OCI-LY3 (cell line): ENCODE measurements around the gene GPR107.

Source experiments
- H2AFZ ChIP-seq: fragments of 200-600, 300-600 bp; shearing (Covaris generic); 2 replicates; pipeline ENCODE4 v1.6.0; 2014; ENCODE audit warnings: antibody characterized with exemption, low read depth, low read length
- H3K27ac ChIP-seq: fragments of 200-600, 300-600 bp; sonication (generic); 2 replicates; pipeline ENCODE4 v1.5.1; 2014; ENCODE audit warnings: mild to moderate bottlenecking, low read length, moderate library complexity, mixed read lengths
- H3K27me3 ChIP-seq: fragments of 200-600, 300-600 bp; sonication (generic); 2 replicates; pipeline ENCODE4 v1.6.1; 2014; ENCODE audit warnings: low read depth, low read length, mixed read lengths
- H3K36me3 ChIP-seq: fragments of 200-600, 300-600 bp; sonication (generic); replicated peaks from 2 replicates; pipeline ENCODE3; 2014; ENCODE audit warnings: low read depth, low read length, mixed read lengths
- H3K4me1 ChIP-seq: fragments of 300-600, 200-600 bp; sonication (generic); 2 replicates; pipeline ENCODE4 v1.6.1; 2014; ENCODE audit warnings: low read length, mixed read lengths
- H3K4me2 ChIP-seq: fragments of 200-600, 300-600 bp; sonication (generic); 2 replicates; pipeline ENCODE4 v1.6.1; 2014; ENCODE audit warnings: low read length, mixed read lengths
- H3K4me3 ChIP-seq: fragments of 300-600, 200-600 bp; sonication (generic); 2 replicates; pipeline ENCODE4 v1.5.1; 2014; ENCODE audit warnings: antibody characterized with exemption, mild to moderate bottlenecking, low read length, moderate library complexity
- H3K79me2 ChIP-seq: fragments of 300-600, 200-600 bp; shearing (Covaris generic); 2 replicates; pipeline ENCODE4 v1.6.1; 2014; ENCODE audit warnings: mild to moderate bottlenecking, low read length, mixed read lengths
- H3K9ac ChIP-seq: fragments of 300-600, 200-600 bp; shearing (Covaris generic); 2 replicates; pipeline ENCODE4 v1.6.0; 2014; ENCODE audit warnings: mild to moderate bottlenecking, low read length, moderate library complexity
- H3K9me3 ChIP-seq: fragments of 200-600, 300-600 bp; shearing (Covaris generic); 2 replicates; pipeline ENCODE4 v1.6.1; 2014; ENCODE audit warnings: low read length, mixed read lengths; ENCODE audit not compliant: insufficient read depth
- H4K20me1 ChIP-seq: fragments of 200-600, 300-600 bp; sonication (generic); 2 replicates; pipeline ENCODE4 v1.6.1; 2016; ENCODE audit warnings: low read length, mixed read lengths; ENCODE audit not compliant: insufficient read depth
- CTCF ChIP-seq: fragments of 200-600, 300-600 bp; sonication (generic); IDR thresholded peaks from 2 replicates; pipeline ENCODE4 v1.5.1; 2014; ENCODE audit warnings: antibody characterized with exemption, low read length, low read depth
- EZH2phosphoT487 ChIP-seq: fragments of 200-600 bp; shearing (Covaris generic); IDR thresholded peaks from 2 replicates; pipeline ENCODE4 v1.6.1; 2018; ENCODE audit warnings: antibody characterized with exemption, mixed run types, low read depth

Gene GPR107

GRCh38 chr9:130106860-130107233, 53.1 kb downstream of the GPR107 start:
- Histone ChIP-seq H3K9me3 (no peaks in the 10 kb centered on the region), H3K4me1 (peaks cover 7% of the 10 kb centered on the region; the same call in 1 of the 2 replicates), H3K4me3 (no peak overlapping the region), H3K27ac (no peak overlapping the region), H3K9ac (no peak overlapping the region), H3K36me3 (peaks cover 24% of the 10 kb centered on the region), H3K27me3 (no peaks in the 10 kb centered on the region), H2AFZ (no peak overlapping the region), H3K79me2 (no peaks in the 10 kb centered on the region), H3K4me2 (no peak overlapping the region), H4K20me1 (no peaks in the 10 kb centered on the region)
- TF ChIP-seq EZH2phosphoT487 (no peak), CTCF (no peak)

GRCh38 chr9:130107234-130107861, 53.6 kb downstream of the GPR107 start:
- Histone ChIP-seq H3K4me1 (peaks cover 7% of the 10 kb centered on the region; the same call in 1 of the 2 replicates), H3K27me3 (no peaks in the 10 kb centered on the region), H3K9ac (no peak overlapping the region), H3K9me3 (no peaks in the 10 kb centered on the region), H3K27ac (no peak overlapping the region), H3K4me3 (no peak overlapping the region), H3K36me3 (peaks cover 21% of the 10 kb centered on the region), H4K20me1 (no peaks in the 10 kb centered on the region), H2AFZ (no peak overlapping the region), H3K79me2 (no peaks in the 10 kb centered on the region), H3K4me2 (no peak overlapping the region)
- TF ChIP-seq CTCF (peak; percentile 88), EZH2phosphoT487 (no peak)

GRCh38 chr9:130107955-130108354, 54.2 kb downstream of the GPR107 start:
- Histone ChIP-seq H3K9me3 (no peaks in the 10 kb centered on the region), H3K4me1 (peaks cover 7% of the 10 kb centered on the region; the same call in 1 of the 2 replicates), H3K9ac (no peak overlapping the region), H3K79me2 (no peaks in the 10 kb centered on the region), H3K27me3 (no peaks in the 10 kb centered on the region), H2AFZ (no peak overlapping the region), H3K36me3 (peaks cover 20% of the 10 kb centered on the region), H4K20me1 (no peaks in the 10 kb centered on the region), H3K27ac (no peak overlapping the region), H3K4me3 (no peak overlapping the region), H3K4me2 (no peak overlapping the region)
- no peak for TF ChIP-seq EZH2phosphoT487
- TF ChIP-seq CTCF, result no peak

GRCh38 chr9:130110166-130110565, 56.5 kb downstream of the GPR107 start:
- no peak overlapping the region for H3K4me2 ChIP-seq
- no peak overlapping the region for H3K9ac ChIP-seq
- peaks cover 16% of the 10 kb centered on the region for H3K36me3 ChIP-seq
- no peak overlapping the region for H3K4me3 ChIP-seq
- no peaks in the 10 kb centered on the region for H3K27me3 ChIP-seq
- H3K79me2 ChIP-seq, result no peaks in the 10 kb centered on the region
- no peak for TF ChIP-seq EZH2phosphoT487
- peak; percentile 17; the same call in 1 of the 2 replicates for TF ChIP-seq CTCF
- peaks cover 7% of the 10 kb centered on the region; the same call in 1 of the 2 replicates for H3K4me1 ChIP-seq
- H4K20me1 ChIP-seq, result no peaks in the 10 kb centered on the region
- no peak overlapping the region for H2AFZ ChIP-seq
- no peak overlapping the region for H3K27ac ChIP-seq
- no peaks in the 10 kb centered on the region for H3K9me3 ChIP-seq
